Hematopoietic multipotent progenitor cell treated with erythropoietin and hydrocortisone succinate and interleukin-3 and kit ligand, for 15 days (in vitro differentiated cells): ENCODE results near the gene GSTK1.
"Not testable (repeated sequence)": the region's sequence is repeated elsewhere in the genome, so short reads cannot be mapped to it uniquely, and the experiment has no call there.

Source experiments
- DNase-seq: peaks from one replicate; pipeline ENCODE4 v3.0.0-alpha.2; 2015; ENCODE audit warnings: low spot score

Gene GSTK1

GRCh38 chr7:143263266-143264195, at the start of gene GSTK1:
Gene GSTK1 (plus strand): TSS chr7:143263441. CDS start chr7:143263514, 73 bp downstream.
- peak; percentile 58 for DNase-seq

DNA sequence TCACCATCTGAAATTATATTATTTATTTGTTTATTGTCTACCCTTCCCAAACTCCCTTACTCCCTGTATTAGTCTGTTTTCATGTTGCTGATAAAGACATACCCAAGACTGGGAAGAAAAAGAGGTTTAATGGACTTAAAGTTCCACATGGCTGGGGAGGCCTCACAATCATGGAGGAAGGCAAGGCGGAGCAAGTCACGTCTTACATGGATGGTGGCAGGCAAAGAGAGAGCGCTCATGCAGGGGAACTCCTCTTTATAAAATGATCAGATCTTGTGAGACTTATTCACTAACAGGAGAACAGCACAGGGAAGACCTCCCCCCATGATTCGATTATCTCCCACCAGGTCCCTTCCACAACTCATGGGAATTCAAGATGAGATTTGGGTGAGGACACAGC, 49.8 kb upstream of the GSTK1 start:
- DNase-seq, result not testable (repeated sequence)

GRCh38 chr7:143214789-143215679, 48.2 kb upstream of the GSTK1 start:
- peak; percentile 86 for DNase-seq

- no peak for DNase-seq
Observed at GRCh38 chr7:143216151-143216550, 47.1 kb upstream of the GSTK1 start.

- DNase-seq, result no peak
Observed at GRCh38 chr7:143216686-143217085, 46.6 kb upstream of the GSTK1 start.

DNA sequence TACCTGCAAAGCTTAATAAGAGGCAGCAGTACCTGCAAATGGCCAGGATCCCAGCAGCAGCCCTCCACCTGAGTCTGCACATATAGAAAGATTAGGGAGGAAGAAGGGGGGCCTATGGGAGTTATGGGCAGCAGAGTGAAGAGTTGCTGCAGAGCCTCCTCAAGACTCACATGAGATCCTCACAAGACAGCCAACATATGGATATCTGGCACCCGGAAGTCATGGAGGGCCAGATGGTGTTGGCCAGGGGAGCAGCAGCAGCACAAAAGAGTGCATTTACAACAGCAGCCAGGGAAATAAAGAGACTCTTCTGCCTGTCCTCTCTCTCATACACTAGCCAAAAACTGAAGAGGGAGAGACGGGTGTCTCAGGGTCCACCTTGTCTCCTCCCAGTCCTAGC, 45.4 kb upstream of the GSTK1 start:
- no peak for DNase-seq

DNA sequence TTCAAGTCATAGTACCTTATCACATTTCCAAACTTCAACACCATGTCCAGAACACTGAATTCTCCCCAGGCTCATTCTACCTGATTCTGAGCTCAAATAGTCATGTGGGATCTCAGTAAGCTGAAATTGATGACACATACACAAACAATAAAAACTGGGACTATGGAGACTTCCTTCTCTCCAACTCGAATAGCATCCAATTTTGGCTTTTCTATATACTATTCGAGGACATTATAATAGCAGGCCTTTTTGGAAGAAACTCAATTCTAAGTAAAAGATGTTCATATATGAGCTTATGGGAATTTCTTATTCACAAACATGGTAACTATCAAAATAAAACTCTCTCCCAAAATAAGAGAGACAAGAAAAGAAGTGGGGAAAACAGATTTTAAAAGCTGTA, 42.0 kb upstream of the GSTK1 start:
- no peak for DNase-seq

- DNase-seq, result no peak
Observed at GRCh38 chr7:143221737-143222136, 41.5 kb upstream of the GSTK1 start, which contains the start of gene TAS2R40. Gene TAS2R40 (plus strand): TSS chr7:143222037. CDS start chr7:143222079, 42 bp downstream.

GRCh38 chr7:143222782-143223181, 40.5 kb upstream of the GSTK1 start:
- no peak for DNase-seq

GRCh38 chr7:143223784-143224183, 39.5 kb upstream of the GSTK1 start:
- no peak for DNase-seq

DNA sequence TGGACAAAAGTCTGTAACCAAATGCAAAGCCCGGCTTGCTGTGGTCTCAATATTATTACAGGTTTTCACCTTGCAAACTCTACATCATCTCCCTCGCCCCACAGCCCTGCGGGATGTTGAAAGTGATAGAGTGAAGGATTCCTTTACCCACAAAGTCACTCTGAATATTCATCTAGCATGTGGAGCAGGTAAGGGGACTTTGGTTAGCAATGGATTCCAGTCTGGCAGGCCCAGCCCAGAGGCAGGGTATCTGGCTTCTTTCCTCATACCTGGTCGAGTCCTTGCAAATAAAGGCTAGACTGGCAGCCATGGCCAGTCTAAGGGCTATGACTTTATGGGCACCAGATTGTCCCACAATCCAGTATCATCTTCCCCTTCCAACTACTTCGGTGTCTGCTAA, 38.2 kb upstream of the GSTK1 start:
- no peak for DNase-seq

GRCh38 chr7:143227806-143228205, 35.4 kb upstream of the GSTK1 start:
- DNase-seq, result no peak

GRCh38 chr7:143229054-143229790, 34.0 kb upstream of the GSTK1 start:
- DNase-seq, result no peak

DNA sequence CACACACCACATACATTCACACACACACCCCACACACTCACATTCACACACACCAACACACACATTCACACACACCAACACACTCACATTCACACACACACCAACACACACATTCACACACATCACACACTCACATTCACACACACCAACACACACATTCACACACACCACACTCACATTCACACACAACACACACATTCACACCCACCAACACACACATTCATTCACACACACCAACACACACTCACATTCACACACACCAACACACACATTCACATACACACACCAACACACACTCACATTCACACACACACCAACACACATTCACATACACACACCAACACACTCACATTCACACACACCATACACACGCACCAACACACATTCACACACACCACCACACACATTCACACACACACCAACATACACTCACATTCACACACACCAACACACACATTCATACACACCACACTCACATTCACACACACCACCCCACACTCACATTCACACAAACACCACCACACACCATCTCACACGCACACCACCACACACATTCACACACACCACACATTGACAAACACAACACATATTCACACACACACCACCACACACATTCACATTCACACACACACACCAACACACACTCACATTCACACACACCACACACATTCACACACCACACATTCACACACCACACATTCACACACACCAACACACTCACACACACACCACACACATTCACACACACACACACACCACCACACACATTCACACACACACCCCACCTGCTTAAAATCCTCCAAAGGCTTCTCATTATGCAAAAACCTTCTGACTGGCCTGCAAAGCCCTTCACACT, 32.4 kb upstream of the GSTK1 start:
- DNase-seq, result no peak

DNA sequence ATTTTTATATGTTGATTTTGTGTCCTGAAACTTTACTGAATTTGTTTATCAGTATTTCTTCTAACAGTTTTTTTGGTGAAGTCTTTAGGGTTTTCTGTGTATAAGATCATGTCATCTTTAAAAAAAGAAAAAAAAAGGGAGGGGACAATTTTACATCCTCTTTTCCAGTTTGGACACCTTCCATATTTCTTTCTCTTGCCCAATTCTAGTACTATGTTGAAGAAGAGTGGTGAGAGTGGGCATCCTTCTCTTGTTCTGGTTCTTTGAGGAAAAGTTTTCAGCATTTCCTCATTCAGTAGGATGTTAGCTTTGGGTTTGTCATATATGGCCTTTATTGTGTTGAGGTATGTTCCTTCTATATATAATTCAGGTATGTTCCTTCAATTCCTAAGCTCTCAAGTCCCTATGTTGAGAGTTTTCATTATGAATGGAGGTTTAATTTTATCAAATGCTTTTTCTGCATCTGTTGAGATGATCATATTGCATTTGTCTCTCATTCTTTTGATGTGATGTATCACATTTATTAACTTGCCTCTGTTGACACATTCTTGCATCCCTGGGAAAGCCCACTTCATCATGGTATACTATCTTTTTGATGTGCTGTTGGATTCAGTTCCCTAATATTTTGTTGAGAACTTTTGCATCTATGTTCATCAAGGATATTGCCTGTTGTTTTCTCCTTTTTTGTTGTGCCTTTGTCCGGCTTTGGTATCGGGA, 29.3 kb upstream of the GSTK1 start:
- no peak for DNase-seq

- DNase-seq, result no peak
Observed at GRCh38 chr7:143234533-143234875, 28.7 kb upstream of the GSTK1 start.

DNA sequence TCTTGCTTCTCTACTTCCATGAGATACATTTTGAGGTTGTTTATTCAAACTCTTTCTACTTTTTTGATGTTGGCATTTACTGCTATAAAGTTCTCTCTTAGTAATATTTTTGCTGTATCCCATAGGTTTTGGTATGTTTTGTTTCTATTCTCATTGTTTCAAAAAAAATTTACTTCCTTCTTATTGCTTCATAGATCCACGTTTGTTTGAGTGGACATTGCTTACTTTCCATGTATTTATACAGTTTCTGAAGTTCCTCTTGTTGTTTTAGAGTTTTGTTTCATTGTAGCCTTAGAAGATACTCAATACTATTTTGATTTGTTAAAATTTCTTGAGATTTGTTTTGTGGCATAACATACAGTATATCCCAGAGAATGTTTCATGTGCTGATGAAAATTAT, 27.7 kb upstream of the GSTK1 start:
- DNase-seq, result no peak

GRCh38 chr7:143236408-143236990, 26.7 kb upstream of the GSTK1 start:
- no peak for DNase-seq

- DNase-seq, result no peak
Observed at GRCh38 chr7:143237366-143237765, 25.9 kb upstream of the GSTK1 start.
